ENCODE measurements around the gene NHEJ1. TPM values are rescaled to one million over a fixed set of nuclear protein-coding genes. Genes with fewer than 3 reads are reported as not detected.

Gene NHEJ1
- total and polyA plus RNA-seq, 2 of the 13 experiments (the other 11 are each of a cell fraction or from before 2014, with no cell fraction given), result 30.0 to 30.7 TPM

DNA sequence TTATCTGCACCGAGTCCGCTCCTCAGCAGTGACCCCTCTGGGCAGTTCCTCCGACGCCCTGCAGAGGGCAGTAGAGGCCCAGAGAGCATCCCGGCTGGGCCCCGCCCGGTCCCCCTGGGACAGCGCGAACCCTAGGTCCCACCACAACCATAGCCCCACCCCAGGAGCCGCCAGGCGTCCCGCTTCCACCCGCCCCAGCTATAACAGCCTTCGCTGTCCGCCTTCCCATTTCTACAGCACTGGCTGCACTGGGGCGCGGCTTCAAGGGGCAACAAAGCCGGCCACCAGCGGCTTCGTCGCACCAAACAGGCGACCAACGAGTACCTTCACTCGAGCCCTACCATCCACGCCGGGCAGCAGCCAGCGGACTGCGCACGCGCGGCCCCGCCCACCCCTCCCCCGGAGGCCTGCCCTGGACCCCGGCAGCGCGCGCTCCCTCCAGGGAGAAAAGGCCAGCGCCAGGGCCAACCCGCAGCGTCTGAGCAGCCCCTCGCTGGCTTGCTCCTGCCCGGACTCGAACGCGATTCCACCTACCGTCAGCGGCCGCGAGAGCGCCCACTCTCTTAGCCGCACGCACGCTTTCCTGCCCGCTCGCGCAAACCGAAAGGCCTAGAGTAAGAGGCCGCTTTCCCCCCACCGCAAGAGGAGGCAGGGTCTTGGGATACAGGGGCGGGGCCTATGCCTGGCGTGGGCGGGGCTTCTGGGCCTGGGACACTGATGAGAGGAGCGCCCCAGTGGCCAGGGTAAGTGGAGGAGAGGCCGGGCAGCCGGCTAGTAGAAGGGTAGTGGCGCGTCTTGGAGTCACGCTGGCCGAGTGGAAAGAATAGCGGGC lies at the start of gene NHEJ1 (continued):
- TF ChIP-seq, protein P1, sequence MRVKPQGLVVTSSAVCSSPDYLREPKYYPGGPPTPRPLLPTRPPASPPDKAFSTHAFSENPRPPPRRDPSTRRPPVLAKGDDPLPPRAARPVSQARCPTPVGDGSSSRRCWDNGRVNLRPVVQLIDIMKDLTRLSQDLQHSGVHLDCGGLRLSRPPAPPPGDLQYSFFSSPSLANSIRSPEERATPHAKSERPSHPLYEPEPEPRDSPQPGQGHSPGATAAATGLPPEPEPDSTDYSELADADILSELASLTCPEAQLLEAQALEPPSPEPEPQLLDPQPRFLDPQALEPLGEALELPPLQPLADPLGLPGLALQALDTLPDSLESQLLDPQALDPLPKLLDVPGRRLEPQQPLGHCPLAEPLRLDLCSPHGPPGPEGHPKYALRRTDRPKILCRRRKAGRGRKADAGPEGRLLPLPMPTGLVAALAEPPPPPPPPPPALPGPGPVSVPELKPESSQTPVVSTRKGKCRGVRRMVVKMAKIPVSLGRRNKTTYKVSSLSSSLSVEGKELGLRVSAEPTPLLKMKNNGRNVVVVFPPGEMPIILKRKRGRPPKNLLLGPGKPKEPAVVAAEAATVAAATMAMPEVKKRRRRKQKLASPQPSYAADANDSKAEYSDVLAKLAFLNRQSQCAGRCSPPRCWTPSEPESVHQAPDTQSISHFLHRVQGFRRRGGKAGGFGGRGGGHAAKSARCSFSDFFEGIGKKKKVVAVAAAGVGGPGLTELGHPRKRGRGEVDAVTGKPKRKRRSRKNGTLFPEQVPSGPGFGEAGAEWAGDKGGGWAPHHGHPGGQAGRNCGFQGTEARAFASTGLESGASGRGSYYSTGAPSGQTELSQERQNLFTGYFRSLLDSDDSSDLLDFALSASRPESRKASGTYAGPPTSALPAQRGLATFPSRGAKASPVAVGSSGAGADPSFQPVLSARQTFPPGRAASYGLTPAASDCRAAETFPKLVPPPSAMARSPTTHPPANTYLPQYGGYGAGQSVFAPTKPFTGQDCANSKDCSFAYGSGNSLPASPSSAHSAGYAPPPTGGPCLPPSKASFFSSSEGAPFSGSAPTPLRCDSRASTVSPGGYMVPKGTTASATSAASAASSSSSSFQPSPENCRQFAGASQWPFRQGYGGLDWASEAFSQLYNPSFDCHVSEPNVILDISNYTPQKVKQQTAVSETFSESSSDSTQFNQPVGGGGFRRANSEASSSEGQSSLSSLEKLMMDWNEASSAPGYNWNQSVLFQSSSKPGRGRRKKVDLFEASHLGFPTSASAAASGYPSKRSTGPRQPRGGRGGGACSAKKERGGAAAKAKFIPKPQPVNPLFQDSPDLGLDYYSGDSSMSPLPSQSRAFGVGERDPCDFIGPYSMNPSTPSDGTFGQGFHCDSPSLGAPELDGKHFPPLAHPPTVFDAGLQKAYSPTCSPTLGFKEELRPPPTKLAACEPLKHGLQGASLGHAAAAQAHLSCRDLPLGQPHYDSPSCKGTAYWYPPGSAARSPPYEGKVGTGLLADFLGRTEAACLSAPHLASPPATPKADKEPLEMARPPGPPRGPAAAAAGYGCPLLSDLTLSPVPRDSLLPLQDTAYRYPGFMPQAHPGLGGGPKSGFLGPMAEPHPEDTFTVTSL (CRISPR knock-in tag; IDR thresholded peaks at IDR 0.05; ENCODE audit: borderline replicate concordance), result no peak
- TF ChIP-seq, protein P2, sequence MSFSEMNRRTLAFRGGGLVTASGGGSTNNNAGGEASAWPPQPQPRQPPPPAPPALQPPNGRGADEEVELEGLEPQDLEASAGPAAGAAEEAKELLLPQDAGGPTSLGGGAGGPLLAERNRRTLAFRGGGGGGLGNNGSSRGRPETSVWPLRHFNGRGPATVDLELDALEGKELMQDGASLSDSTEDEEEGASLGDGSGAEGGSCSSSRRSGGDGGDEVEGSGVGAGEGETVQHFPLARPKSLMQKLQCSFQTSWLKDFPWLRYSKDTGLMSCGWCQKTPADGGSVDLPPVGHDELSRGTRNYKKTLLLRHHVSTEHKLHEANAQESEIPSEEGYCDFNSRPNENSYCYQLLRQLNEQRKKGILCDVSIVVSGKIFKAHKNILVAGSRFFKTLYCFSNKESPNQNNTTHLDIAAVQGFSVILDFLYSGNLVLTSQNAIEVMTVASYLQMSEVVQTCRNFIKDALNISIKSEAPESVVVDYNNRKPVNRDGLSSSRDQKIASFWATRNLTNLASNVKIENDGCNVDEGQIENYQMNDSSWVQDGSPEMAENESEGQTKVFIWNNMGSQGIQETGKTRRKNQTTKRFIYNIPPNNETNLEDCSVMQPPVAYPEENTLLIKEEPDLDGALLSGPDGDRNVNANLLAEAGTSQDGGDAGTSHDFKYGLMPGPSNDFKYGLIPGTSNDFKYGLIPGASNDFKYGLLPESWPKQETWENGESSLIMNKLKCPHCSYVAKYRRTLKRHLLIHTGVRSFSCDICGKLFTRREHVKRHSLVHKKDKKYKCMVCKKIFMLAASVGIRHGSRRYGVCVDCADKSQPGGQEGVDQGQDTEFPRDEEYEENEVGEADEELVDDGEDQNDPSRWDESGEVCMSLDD (CRISPR knock-in tag; IDR thresholded peaks at IDR 0.05; ENCODE audit: borderline replicate concordance), result peak; percentile 76; the same call in 1 of the 2 replicates
- peak; percentile 94 for TF ChIP-seq ZNF451 (CRISPR knock-in tag; IDR thresholded peaks at IDR 0.05)
- no peak; the same call in 1 of the 2 replicates for TF ChIP-seq ZC3H13 (CRISPR knock-in tag; IDR thresholded peaks at IDR 0.05)
- TF ChIP-seq, protein P3, sequence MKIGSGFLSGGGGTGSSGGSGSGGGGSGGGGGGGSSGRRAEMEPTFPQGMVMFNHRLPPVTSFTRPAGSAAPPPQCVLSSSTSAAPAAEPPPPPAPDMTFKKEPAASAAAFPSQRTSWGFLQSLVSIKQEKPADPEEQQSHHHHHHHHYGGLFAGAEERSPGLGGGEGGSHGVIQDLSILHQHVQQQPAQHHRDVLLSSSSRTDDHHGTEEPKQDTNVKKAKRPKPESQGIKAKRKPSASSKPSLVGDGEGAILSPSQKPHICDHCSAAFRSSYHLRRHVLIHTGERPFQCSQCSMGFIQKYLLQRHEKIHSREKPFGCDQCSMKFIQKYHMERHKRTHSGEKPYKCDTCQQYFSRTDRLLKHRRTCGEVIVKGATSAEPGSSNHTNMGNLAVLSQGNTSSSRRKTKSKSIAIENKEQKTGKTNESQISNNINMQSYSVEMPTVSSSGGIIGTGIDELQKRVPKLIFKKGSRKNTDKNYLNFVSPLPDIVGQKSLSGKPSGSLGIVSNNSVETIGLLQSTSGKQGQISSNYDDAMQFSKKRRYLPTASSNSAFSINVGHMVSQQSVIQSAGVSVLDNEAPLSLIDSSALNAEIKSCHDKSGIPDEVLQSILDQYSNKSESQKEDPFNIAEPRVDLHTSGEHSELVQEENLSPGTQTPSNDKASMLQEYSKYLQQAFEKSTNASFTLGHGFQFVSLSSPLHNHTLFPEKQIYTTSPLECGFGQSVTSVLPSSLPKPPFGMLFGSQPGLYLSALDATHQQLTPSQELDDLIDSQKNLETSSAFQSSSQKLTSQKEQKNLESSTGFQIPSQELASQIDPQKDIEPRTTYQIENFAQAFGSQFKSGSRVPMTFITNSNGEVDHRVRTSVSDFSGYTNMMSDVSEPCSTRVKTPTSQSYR (CRISPR knock-in tag; IDR thresholded peaks at IDR 0.05; ENCODE audit: borderline replicate concordance), result peak; percentile 31; the same call in 1 of the 2 replicates
- TF ChIP-seq, protein P4, sequence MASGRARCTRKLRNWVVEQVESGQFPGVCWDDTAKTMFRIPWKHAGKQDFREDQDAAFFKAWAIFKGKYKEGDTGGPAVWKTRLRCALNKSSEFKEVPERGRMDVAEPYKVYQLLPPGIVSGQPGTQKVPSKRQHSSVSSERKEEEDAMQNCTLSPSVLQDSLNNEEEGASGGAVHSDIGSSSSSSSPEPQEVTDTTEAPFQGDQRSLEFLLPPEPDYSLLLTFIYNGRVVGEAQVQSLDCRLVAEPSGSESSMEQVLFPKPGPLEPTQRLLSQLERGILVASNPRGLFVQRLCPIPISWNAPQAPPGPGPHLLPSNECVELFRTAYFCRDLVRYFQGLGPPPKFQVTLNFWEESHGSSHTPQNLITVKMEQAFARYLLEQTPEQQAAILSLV (CRISPR knock-in tag; IDR thresholded peaks at IDR 0.05; ENCODE audit: borderline replicate concordance), result peak; percentile 95; the same call in 1 of the 2 replicates
- TF ChIP-seq ZNF775 (CRISPR knock-in tag; IDR thresholded peaks at IDR 0.05; ENCODE audit: borderline replicate concordance), result no peak
- TF ChIP-seq, protein P5, sequence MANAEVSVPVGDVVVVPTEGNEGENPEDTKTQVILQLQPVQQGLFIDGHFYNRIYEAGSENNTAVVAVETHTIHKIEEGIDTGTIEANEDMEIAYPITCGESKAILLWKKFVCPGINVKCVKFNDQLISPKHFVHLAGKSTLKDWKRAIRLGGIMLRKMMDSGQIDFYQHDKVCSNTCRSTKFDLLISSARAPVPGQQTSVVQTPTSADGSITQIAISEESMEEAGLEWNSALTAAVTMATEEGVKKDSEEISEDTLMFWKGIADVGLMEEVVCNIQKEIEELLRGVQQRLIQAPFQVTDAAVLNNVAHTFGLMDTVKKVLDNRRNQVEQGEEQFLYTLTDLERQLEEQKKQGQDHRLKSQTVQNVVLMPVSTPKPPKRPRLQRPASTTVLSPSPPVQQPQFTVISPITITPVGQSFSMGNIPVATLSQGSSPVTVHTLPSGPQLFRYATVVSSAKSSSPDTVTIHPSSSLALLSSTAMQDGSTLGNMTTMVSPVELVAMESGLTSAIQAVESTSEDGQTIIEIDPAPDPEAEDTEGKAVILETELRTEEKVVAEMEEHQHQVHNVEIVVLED (CRISPR knock-in tag; IDR thresholded peaks at IDR 0.05; ENCODE audit: borderline replicate concordance), result peak; percentile 67; the same call in 1 of the 2 replicates
- TF ChIP-seq, protein P6, sequence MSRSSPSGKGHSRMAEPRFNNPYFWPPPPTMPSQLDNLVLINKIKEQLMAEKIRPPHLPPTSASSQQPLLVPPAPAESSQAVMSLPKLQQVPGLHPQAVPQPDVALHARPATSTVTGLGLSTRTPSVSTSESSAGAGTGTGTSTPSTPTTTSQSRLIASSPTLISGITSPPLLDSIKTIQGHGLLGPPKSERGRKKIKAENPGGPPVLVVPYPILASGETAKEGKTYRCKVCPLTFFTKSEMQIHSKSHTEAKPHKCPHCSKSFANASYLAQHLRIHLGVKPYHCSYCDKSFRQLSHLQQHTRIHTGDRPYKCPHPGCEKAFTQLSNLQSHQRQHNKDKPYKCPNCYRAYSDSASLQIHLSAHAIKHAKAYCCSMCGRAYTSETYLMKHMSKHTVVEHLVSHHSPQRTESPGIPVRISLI (CRISPR knock-in tag; IDR thresholded peaks at IDR 0.05; ENCODE audit: borderline replicate concordance), result peak; percentile 15; the same call in 1 of the 2 replicates
- TF ChIP-seq HOXA3 (CRISPR knock-in tag; IDR thresholded peaks at IDR 0.05), result peak; percentile 68; the same call in 1 of the 2 replicates

Measured in HepG2 (cell line).